ENCODE measurements around the gene EYS.

Gene EYS

GRCh38 chr6:64812138-64812537 lies 894.9 kb downstream of the EYS start:
- TF ChIP-seq POLR2AphosphoS5 (IDR thresholded peaks at IDR 0.05; ENCODE audit: low read depth, low read length) (no peak), SIN3A (IDR thresholded peaks at IDR 0.05; ENCODE audit: borderline replicate concordance, insufficient read depth, low read length) (no peak), REST (IDR thresholded peaks at IDR 0.05; ENCODE audit: insufficient read depth in 1 of 2, low read depth in 2 of 2, low read length in 2 of 2) (no peak), TAF1 (IDR thresholded peaks at IDR 0.05; ENCODE audit: borderline replicate concordance, insufficient read depth, low read length) (no peak), FOXP2 (optimal IDR thresholded peaks at IDR 0.05; ENCODE audit: borderline replicate concordance, extremely low read depth, extremely low read length, insufficient read depth) (no peak)

- TF ChIP-seq SIN3A (IDR thresholded peaks at IDR 0.05; ENCODE audit: borderline replicate concordance, insufficient read depth, low read length) (no peak), POLR2AphosphoS5 (IDR thresholded peaks at IDR 0.05; ENCODE audit: low read depth, low read length) (no peak), TAF1 (IDR thresholded peaks at IDR 0.05; ENCODE audit: borderline replicate concordance, insufficient read depth, low read length) (no peak), REST (IDR thresholded peaks at IDR 0.05; ENCODE audit: insufficient read depth in 1 of 2, low read depth in 2 of 2, low read length in 2 of 2) (no peak), FOXP2 (optimal IDR thresholded peaks at IDR 0.05; ENCODE audit: borderline replicate concordance, extremely low read depth, extremely low read length, insufficient read depth) (no peak)
Measured at GRCh38 chr6:64811119-64811518, 895.9 kb downstream of the EYS start.

- no peak for TF ChIP-seq POLR2AphosphoS5 (IDR thresholded peaks at IDR 0.05; ENCODE audit: low read depth, low read length)
- no peak for TF ChIP-seq REST (IDR thresholded peaks at IDR 0.05; ENCODE audit: insufficient read depth in 1 of 2, low read depth in 2 of 2, low read length in 2 of 2)
- TF ChIP-seq SIN3A (IDR thresholded peaks at IDR 0.05; ENCODE audit: borderline replicate concordance, insufficient read depth, low read length), result no peak
- TF ChIP-seq TAF1 (IDR thresholded peaks at IDR 0.05; ENCODE audit: borderline replicate concordance, insufficient read depth, low read length), result no peak
- TF ChIP-seq FOXP2 (optimal IDR thresholded peaks at IDR 0.05; ENCODE audit: borderline replicate concordance, extremely low read depth, extremely low read length, insufficient read depth), result no peak
Measured at GRCh38 chr6:64807785-64808184, 899.2 kb downstream of the EYS start.

- TF ChIP-seq FOXP2 (optimal IDR thresholded peaks at IDR 0.05; ENCODE audit: borderline replicate concordance, extremely low read depth, extremely low read length, insufficient read depth), result no peak
- TF ChIP-seq REST (IDR thresholded peaks at IDR 0.05; ENCODE audit: insufficient read depth in 1 of 2, low read depth in 2 of 2, low read length in 2 of 2), result no peak
- TF ChIP-seq TAF1 (IDR thresholded peaks at IDR 0.05; ENCODE audit: borderline replicate concordance, insufficient read depth, low read length), result no peak
- TF ChIP-seq POLR2AphosphoS5 (IDR thresholded peaks at IDR 0.05; ENCODE audit: low read depth, low read length), result no peak
- TF ChIP-seq SIN3A (IDR thresholded peaks at IDR 0.05; ENCODE audit: borderline replicate concordance, insufficient read depth, low read length), result no peak
Measured at GRCh38 chr6:64803470-64804166, 903.4 kb downstream of the EYS start.
